GM12891 (cell line): ENCODE data around the gene ZNF205.

ENCODE experiments used
- PAX5 ChIP-seq: IDR thresholded peaks from 2 replicates; pipeline ENCODE4 v1.6.1; 2011; ENCODE audit warnings: low read length, moderate library complexity, mild to moderate bottlenecking; ENCODE audit not compliant: insufficient read depth, severe bottlenecking
- POLR2A ChIP-seq: IDR thresholded peaks from 2 replicates; pipeline ENCODE4 v1.6.1; 2011; ENCODE audit warnings: low read depth, low read length, control low read depth
- POLR2AphosphoS5 ChIP-seq: IDR thresholded peaks from 2 replicates; pipeline ENCODE4 v1.6.1; 2011; ENCODE audit warnings: low read depth, low read length, control low read depth
- POU2F2 ChIP-seq: IDR thresholded peaks from 2 replicates; pipeline ENCODE4 v1.6.1; 2011; ENCODE audit warnings: low read depth, mild to moderate bottlenecking, control low read depth, low read length, moderate library complexity
- TAF1 ChIP-seq: IDR thresholded peaks from 2 replicates; pipeline ENCODE4 v1.6.1; 2011; ENCODE audit warnings: low read depth, low read length, control low read depth

GRCh38 chr16:3113765-3114479 lies 1.5 kb downstream of the ZNF205 start:
- TF ChIP-seq POLR2A (no peak), POLR2AphosphoS5 (no peak), TAF1 (no peak), PAX5 (no peak), POU2F2 (no peak)
